IPS-20b (cell line): ENCODE results near the gene CH25H.

Source experiments
- H3K27ac ChIP-seq: one replicate; pipeline ENCODE4 v1.5.1; 2013; ENCODE audit warnings: low read length
- H3K27me3 ChIP-seq: 2 replicates; pipeline ENCODE4 v1.6.1; 2013; ENCODE audit warnings: mild to moderate bottlenecking, low read length, inconsistent platforms; ENCODE audit not compliant: insufficient read depth
- H3K36me3 ChIP-seq: 2 replicates; pipeline ENCODE4 v1.6.1; 2013; ENCODE audit warnings: low read depth, mild to moderate bottlenecking, inconsistent platforms, low read length, moderate library complexity; ENCODE audit not compliant: insufficient read depth
- H3K4me1 ChIP-seq: 2 replicates; pipeline ENCODE4 v1.6.1; 2013; ENCODE audit warnings: mild to moderate bottlenecking, control low read depth, inconsistent platforms, low read length, moderate library complexity; ENCODE audit not compliant: insufficient read depth
- H3K4me3 ChIP-seq: 2 replicates; pipeline ENCODE4 v1.5.1; 2013; ENCODE audit warnings: mild to moderate bottlenecking, low read length, inconsistent platforms
- H3K9ac ChIP-seq: 2 replicates; pipeline ENCODE4 v1.6.1; 2013; ENCODE audit warnings: low read depth, mild to moderate bottlenecking, inconsistent platforms, low read length, moderate library complexity
- H3K9me3 ChIP-seq: 2 replicates; pipeline ENCODE4 v1.6.1; 2013; ENCODE audit warnings: mild to moderate bottlenecking, low read depth, low read length, inconsistent platforms; ENCODE audit not compliant: insufficient read depth

Gene CH25H

GRCh38 chr10:89228962-89229361, 21.8 kb upstream of the CH25H start:
- peaks cover 8% of the 10 kb centered on the region; the same call in 1 of the 2 replicates for H3K9me3 ChIP-seq

GRCh38 chr10:89228146-89228545, 21.0 kb upstream of the CH25H start:
- no peak overlapping the region for H3K4me3 ChIP-seq
- no peak overlapping the region for H3K27ac ChIP-seq
- H3K36me3 ChIP-seq, result peaks cover 4% of the 10 kb centered on the region; the same call in 1 of the 2 replicates
- peaks cover 3% of the 10 kb centered on the region; the same call in 1 of the 2 replicates for H3K4me1 ChIP-seq
- no peaks in the 10 kb centered on the region for H3K27me3 ChIP-seq
- H3K9me3 ChIP-seq, result peaks cover 8% of the 10 kb centered on the region; the same call in 1 of the 2 replicates
- no peak overlapping the region for H3K9ac ChIP-seq

More at GRCh38 chr10:89228962-89229361, 21.8 kb upstream of the CH25H start:
- Histone ChIP-seq H3K4me1 (peaks cover 3% of the 10 kb centered on the region; the same call in 1 of the 2 replicates), H3K27ac (no peak overlapping the region), H3K4me3 (no peak overlapping the region), H3K9ac (no peak overlapping the region), H3K36me3 (peaks cover 4% of the 10 kb centered on the region; the same call in 1 of the 2 replicates), H3K27me3 (no peaks in the 10 kb centered on the region)

GRCh38 chr10:89226891-89227290, 19.8 kb upstream of the CH25H start:
- H3K27ac ChIP-seq, result no peak overlapping the region
- H3K9ac ChIP-seq, result no peak overlapping the region
- H3K27me3 ChIP-seq, result no peaks in the 10 kb centered on the region
- peaks cover 4% of the 10 kb centered on the region; the same call in 1 of the 2 replicates for H3K36me3 ChIP-seq
- peaks cover 8% of the 10 kb centered on the region; the same call in 1 of the 2 replicates for H3K9me3 ChIP-seq
- peaks cover 7% of the 10 kb centered on the region; the same call in 1 of the 2 replicates for H3K4me1 ChIP-seq
- no peak overlapping the region for H3K4me3 ChIP-seq

GRCh38 chr10:89224739-89225443, 17.8 kb upstream of the CH25H start:
- Histone ChIP-seq H3K9ac (no peak overlapping the region), H3K4me1 (peaks cover 13% of the 10 kb centered on the region; the same call in 1 of the 2 replicates), H3K9me3 (peaks cover 8% of the 10 kb centered on the region; the same call in 1 of the 2 replicates), H3K36me3 (peaks cover 4% of the 10 kb centered on the region; the same call in 1 of the 2 replicates), H3K27me3 (no peaks in the 10 kb centered on the region), H3K27ac (no peak overlapping the region), H3K4me3 (no peak overlapping the region)

GRCh38 chr10:89221919-89222318, 14.8 kb upstream of the CH25H start:
- Histone ChIP-seq H3K4me1 (peaks cover 13% of the 10 kb centered on the region; the same call in 1 of the 2 replicates), H3K36me3 (no peaks in the 10 kb centered on the region), H3K9me3 (no peaks in the 10 kb centered on the region), H3K27me3 (no peaks in the 10 kb centered on the region), H3K27ac (no peak overlapping the region), H3K4me3 (no peak overlapping the region), H3K9ac (no peak overlapping the region)

GRCh38 chr10:89219513-89220218, 12.5 kb upstream of the CH25H start:
- H3K27me3 ChIP-seq, result no peaks in the 10 kb centered on the region
- H3K36me3 ChIP-seq, result no peaks in the 10 kb centered on the region
- no peaks in the 10 kb centered on the region for H3K9me3 ChIP-seq
- no peak overlapping the region for H3K9ac ChIP-seq
- no peak overlapping the region for H3K4me3 ChIP-seq
- no peak overlapping the region for H3K27ac ChIP-seq
- H3K4me1 ChIP-seq, result peaks cover 10% of the 10 kb centered on the region; the same call in 1 of the 2 replicates

GRCh38 chr10:89217057-89217990, 10.2 kb upstream of the CH25H start:
- peaks cover 10% of the 10 kb centered on the region; the same call in 1 of the 2 replicates for H3K4me1 ChIP-seq
- H3K36me3 ChIP-seq, result no peaks in the 10 kb centered on the region
- no peaks in the 10 kb centered on the region for H3K9me3 ChIP-seq
- no peak overlapping the region for H3K27ac ChIP-seq
- no peak overlapping the region for H3K4me3 ChIP-seq
- H3K27me3 ChIP-seq, result no peaks in the 10 kb centered on the region
- no peak overlapping the region for H3K9ac ChIP-seq

GRCh38 chr10:89216056-89216455, 8.9 kb upstream of the CH25H start:
- Histone ChIP-seq H3K36me3 (no peaks in the 10 kb centered on the region), H3K4me1 (peaks cover 5% of the 10 kb centered on the region; the same call in 1 of the 2 replicates), H3K4me3 (no peak overlapping the region), H3K27ac (no peak overlapping the region), H3K9ac (no peak overlapping the region), H3K9me3 (no peaks in the 10 kb centered on the region), H3K27me3 (peaks cover 4% of the 10 kb centered on the region)

GRCh38 chr10:89215511-89215910, 8.4 kb upstream of the CH25H start:
- Histone ChIP-seq H3K4me3 (no peak overlapping the region), H3K4me1 (peaks cover under 1% of the 10 kb centered on the region; the same call in 1 of the 2 replicates), H3K27me3 (peaks cover 10% of the 10 kb centered on the region), H3K9ac (no peak overlapping the region), H3K27ac (no peak overlapping the region), H3K36me3 (no peaks in the 10 kb centered on the region), H3K9me3 (no peaks in the 10 kb centered on the region)

GRCh38 chr10:89214566-89215165, 7.5 kb upstream of the CH25H start:
- Histone ChIP-seq H3K4me1 (no peaks in the 10 kb centered on the region), H3K27ac (no peak overlapping the region), H3K9ac (no peak overlapping the region), H3K36me3 (no peaks in the 10 kb centered on the region), H3K27me3 (peaks cover 18% of the 10 kb centered on the region), H3K4me3 (no peak overlapping the region), H3K9me3 (no peaks in the 10 kb centered on the region)
